T follicular helper cell (primary cell): ENCODE data around the gene TCF15.
"Not testable (repeated sequence)": the region's sequence is repeated elsewhere in the genome, so short reads cannot be mapped to it uniquely, and the experiment has no call there.

Experiments
- DNase-seq: peaks from one replicate; pipeline ENCODE4 v3.0.0-alpha.2; 2020; ENCODE audit warnings: low read depth

The TCF15 gene

GRCh38 chr20:578940-579690 is 31.0 kb downstream of the TCF15 start:
- DNase-seq, result not testable (repeated sequence)

GRCh38 chr20:577167-577791 is 32.8 kb downstream of the TCF15 start:
- no peak for DNase-seq

GRCh38 chr20:576156-576555 is 34.0 kb downstream of the TCF15 start:
- no peak for DNase-seq

GRCh38 chr20:575230-575629 is 34.9 kb downstream of the TCF15 start:
- no peak for DNase-seq

- DNase-seq, result no peak
Observed at GRCh38 chr20:574297-574942, 35.7 kb downstream of the TCF15 start.

GRCh38 chr20:573414-574296 is 36.5 kb downstream of the TCF15 start:
- no peak for DNase-seq

- DNase-seq, result no peak
Observed at GRCh38 chr20:572727-573126, 37.4 kb downstream of the TCF15 start.

- DNase-seq, result no peak
Observed at GRCh38 chr20:571754-572441, 38.2 kb downstream of the TCF15 start.

- DNase-seq, result no peak
Observed at GRCh38 chr20:568673-569415, 41.3 kb downstream of the TCF15 start.

GRCh38 chr20:568097-568652 is 41.9 kb downstream of the TCF15 start:
- DNase-seq, result no peak

GRCh38 chr20:564192-564591 is 45.9 kb downstream of the TCF15 start:
- no peak for DNase-seq

GRCh38 chr20:563187-563586 is 46.9 kb downstream of the TCF15 start:
- DNase-seq, result no peak

- no peak for DNase-seq
Observed at GRCh38 chr20:562232-562897, 47.7 kb downstream of the TCF15 start.

- DNase-seq, result no peak
Observed at GRCh38 chr20:561437-562231, 48.5 kb downstream of the TCF15 start.

GRCh38 chr20:560680-561079 is 49.4 kb downstream of the TCF15 start:
- no peak for DNase-seq

- no peak for DNase-seq
Observed at GRCh38 chr20:558117-558516, 52.0 kb downstream of the TCF15 start.

- no peak for DNase-seq
Observed at GRCh38 chr20:556984-557383, 53.1 kb downstream of the TCF15 start.

GRCh38 chr20:555976-556385 is 54.1 kb downstream of the TCF15 start:
- no peak for DNase-seq
